HG03520 (cell line): ENCODE measurements around the gene POLR2B.
A peak's percentile ranks its signal among the peaks of the same experiment; 100 is the strongest.
"Not testable (repeated sequence)": the region's sequence is repeated elsewhere in the genome, so short reads cannot be mapped to it uniquely, and the experiment has no call there.

ENCODE experiments used
- ATAC-seq: cut with Tn5 transposase; IDR thresholded peaks from one replicate; pipeline ENCODE4 v1.9.1; 2021; ENCODE audit warnings: mild to moderate bottlenecking, moderate library complexity; ENCODE audit not compliant: unreplicated experiment

POLR2B gene

GRCh38 chr4:56978750-56979303 lies at the start of gene POLR2B:
POLR2B (plus strand) TSS chr4:56978896; CDS start chr4:56978986, 90 bp downstream.
- peak; percentile 37 for ATAC-seq

GRCh38 chr4:56930638-56931037 lies 48.1 kb upstream of the POLR2B start:
- ATAC-seq, result no peak

DNA sequence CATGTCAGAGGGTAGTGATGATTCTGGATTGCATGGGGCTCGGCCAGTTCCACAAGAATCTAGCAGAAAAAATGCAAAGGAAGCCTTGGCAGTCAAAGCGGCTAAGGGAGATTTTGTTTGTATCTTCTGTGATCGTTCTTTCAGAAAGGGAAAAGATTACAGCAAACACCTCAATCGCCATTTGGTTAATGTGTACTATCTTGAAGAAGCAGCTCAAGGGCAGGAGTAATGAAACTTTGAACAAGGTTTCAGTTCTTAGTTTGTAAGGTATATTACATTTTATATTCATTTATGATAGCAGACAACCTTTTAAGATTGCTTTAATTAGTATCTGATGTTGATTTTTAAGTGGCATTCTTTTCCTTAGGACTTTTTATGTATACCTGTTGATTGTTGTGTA lies 46.8 kb upstream of the POLR2B start:
- no peak for ATAC-seq

GRCh38 chr4:56937262-56937661 lies 41.4 kb upstream of the POLR2B start:
- ATAC-seq, result no peak

- not testable (repeated sequence) for ATAC-seq
These were observed 38.9 kb upstream of the POLR2B start for GRCh38 chr4:56939826-56940225.

GRCh38 chr4:56940403-56940802 lies 38.3 kb upstream of the POLR2B start:
- no peak for ATAC-seq

GRCh38 chr4:56940971-56941370 lies 37.7 kb upstream of the POLR2B start:
- no peak for ATAC-seq

DNA sequence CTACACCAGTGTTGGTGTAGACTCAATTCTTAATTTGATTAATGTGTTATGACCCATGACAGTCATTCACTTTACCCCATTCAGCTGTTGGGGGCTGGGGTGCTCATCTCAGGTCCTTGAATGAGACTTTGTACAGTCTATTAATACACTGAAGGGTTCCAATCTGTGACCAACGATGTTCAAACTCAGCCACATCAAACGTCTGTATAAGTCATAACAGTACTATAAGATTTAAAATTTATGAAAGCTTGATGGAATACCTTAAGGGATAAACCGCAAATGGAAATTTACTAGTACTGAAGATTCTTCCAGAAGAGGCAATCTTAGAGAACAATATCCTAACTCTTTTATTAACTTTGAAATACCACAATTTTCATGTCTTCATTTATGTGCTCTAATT lies 37.3 kb upstream of the POLR2B start:
- no peak for ATAC-seq

GRCh38 chr4:56953680-56954520 lies 24.8 kb upstream of the POLR2B start:
- no peak for ATAC-seq

- ATAC-seq, result no peak
These were observed 20.6 kb upstream of the POLR2B start for GRCh38 chr4:56958111-56958517.

GRCh38 chr4:56959100-56959499 lies 19.6 kb upstream of the POLR2B start:
- ATAC-seq, result no peak

DNA sequence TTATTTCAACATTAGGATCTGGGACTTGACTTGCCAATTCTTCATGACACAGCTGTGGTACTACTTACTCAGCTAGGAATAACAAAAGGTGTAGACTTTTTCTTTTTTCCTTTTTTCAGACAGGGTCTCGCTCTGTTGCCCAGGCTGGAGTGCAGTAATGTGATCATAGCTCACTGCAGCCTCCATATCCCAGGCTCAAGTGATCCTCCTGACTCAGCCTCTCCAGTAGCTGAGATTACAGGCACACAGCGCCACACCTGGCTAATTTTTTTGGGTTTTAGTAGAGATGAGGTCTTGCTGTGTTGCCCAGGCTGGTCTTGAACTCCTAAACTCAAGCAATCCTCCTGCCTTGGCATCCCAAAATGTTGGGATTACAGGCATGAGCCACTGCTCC lies 17.6 kb upstream of the POLR2B start:
- ATAC-seq, result no peak

GRCh38 chr4:56971383-56971782 lies 7.3 kb upstream of the POLR2B start:
- no peak for ATAC-seq

- ATAC-seq, result no peak
These were observed 6.3 kb upstream of the POLR2B start for GRCh38 chr4:56972389-56972788.

- ATAC-seq, result no peak
These were observed 5.9 kb upstream of the POLR2B start for GRCh38 chr4:56972809-56973208.

DNA sequence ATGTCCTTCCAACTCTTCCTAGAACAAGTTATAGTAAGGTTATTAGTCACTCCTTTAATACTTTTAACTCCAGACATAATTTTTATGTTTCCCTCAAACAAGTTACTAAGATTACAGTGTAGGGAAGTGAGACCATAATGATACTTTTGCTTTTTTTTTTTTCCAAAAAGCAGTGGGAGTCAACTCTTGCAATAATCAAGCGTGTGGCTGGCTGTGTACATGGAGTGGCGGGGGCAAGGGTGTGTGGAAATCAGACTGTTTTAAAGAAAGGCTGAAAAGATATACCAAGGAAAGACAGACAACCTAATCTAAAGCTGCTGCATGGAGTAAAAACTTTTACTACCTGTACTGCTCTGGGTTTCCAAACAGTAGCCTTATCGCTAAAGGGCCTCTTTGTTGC lies 5.4 kb upstream of the POLR2B start:
- ATAC-seq, result no peak

DNA sequence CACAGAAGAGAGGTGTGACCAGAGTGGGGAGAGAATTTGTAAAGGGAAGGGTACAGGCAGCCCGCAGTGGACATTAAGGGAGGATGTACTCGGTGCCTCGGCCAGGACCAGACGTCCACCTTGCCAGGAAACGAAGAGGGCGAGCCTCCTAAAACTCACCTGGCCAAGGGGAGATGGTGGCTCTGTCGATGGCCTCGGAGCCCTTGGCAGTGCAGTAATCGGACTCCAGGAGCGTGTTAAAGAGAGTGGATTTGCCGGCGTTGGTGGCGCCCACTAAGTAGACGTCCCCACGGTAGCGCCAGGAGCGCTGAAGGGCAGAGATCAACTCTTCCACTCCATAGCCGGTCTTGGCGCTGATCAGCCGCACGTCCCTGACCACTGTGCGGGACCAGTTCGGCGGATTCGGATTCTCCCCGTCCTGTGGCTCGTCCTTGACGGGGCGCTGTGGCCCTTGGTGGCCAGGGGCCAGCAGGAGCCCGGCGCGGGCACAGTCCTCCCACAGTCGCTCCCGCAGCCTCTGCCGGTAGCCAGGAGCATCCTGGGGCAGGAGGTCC lies 2.3 kb upstream of the POLR2B start:
- ATAC-seq, result no peak

DNA sequence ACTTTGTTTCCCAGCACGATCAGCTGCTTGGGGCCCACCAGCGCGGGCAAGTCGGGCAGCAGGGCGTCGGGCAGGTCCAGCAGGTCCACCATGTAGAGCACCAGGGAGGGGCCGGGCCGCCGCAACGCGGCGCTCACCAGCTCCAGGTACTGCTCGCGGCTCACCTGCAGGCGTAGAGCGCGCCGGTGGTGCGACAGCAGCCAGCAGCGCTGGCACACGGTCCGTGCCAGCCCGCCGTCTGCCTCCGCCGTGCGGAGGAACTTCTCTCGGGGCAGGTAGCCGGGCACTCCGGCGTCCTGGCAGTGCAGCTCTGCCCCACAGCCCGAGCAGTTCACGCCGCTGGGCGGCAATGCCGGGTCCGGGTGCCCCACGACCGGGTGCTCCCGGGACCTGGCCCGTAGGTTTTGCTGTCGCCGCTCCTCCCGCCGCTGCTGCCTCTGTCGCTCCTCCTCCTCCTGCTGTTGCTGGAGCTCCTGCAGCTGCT lies 1.8 kb upstream of the POLR2B start:
- ATAC-seq, result peak; percentile 26

DNA sequence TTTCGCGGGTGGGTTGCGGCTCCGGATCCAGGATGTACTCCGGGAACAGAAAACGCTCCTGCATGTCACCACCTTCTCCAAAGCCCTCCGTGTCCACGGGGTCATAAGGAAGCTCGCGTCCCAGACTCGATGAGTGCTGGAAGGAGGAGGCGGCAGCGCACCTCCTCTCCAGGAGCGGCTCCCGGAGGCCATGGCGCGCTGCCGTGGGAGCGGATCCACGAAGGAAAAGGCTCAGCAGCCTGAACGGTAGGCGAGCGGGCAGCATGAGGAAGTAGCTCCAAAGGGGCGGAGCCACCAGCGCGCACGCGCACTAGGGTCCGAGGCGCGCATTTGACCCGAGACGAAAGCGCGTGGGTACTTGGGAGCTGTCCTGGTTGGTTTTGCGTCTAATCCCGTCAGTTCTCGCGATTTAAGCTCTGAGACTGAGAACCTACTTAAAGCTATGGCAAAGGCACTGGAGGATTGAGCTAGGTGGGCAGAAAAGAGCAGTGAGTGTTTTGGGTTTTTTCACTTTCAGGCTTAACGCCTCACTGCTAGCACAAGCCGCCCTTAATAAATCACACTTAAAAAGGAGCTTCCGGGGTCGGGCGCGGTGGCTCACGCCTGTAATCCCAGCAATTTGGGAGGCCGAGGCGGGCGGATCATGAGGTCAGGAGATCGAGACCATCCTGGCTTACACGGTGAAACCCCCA lies 1.2 kb upstream of the POLR2B start, which contains the start of gene NOA1:
Gene NOA1 (minus strand): TSS at position 286 of the 692 bp plus-strand sequence. CDS start 21 bp downstream, at position 265.
- peak; percentile 74 for ATAC-seq

GRCh38 chr4:56979421-56980072 lies 851 bp downstream of the POLR2B start:
- ATAC-seq, result no peak

GRCh38 chr4:56981795-56982201 lies 3.1 kb downstream of the POLR2B start:
- no peak for ATAC-seq
